ENCODE results near the gene TP53INP2.

The TP53INP2 gene

DNA sequence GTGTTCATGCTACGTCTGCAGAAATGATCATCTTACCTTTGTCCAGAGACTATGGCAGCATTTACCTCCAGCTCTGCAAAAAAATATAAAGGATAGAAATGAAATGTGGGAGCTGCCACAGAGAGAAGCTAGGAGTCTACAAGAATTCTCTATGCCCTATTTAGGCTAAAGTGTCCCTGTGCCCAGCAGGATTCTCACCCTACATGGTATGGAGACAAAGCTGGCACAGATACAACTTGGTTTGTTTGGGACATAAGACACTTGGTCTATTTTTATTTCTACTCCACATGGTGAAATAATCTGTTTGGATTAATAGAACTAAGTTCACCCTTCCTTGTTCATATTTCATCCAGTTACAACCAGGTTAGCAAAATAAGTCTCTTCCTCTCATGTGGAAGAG lies 28.4 kb downstream of the TP53INP2 start:
- no peak for DNase-seq

DNA sequence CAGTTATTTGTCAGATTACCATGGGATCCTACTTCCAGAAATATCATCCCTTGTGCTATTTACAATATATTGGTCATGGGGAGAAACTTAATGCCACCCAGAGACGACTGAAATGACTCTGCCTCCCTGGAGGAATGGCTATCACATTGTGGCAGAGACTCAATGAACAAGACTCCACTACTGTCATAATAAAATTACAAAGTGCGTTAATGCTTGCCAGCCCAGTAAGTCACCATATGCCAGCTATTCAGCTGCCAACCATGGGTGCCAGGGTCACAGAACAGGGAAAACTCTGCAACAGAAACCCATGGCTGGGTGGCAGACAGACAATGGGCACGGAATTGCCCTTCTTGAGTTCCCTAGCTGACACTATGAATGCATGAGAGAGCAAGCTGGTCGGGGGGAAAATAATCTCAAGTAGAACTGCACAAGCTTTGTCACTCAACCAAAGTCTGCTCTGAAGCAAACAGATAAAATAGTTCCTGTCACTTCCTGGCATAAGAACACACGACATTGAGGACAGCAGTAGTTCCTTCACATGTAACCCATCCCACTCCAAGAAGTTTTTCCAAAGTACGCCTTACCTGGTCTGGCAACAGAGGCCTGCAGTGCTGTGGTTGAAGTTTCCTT lies 32.1 kb downstream of the TP53INP2 start:
- no peak for DNase-seq

DNA sequence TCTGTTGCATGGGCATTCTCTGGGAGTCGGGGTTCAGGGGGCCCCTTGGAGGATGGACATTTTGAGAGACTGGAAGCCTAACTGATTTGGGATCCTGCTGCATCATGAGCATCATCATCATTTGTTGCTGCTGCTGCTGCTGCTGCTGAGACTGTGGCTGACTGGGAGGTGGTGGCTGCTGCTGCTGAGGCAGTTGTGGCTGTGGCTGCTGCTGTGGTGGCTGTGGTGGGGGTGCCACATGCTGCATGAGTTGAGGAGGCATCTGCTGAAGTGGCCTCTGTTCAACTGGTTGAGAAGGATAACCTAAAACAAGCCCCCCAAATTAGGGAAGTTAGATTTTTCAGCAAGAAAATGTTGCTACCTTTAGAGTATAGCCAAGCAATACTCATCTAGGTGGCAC lies 38.9 kb downstream of the TP53INP2 start:
- DNase-seq: no peak

DNA sequence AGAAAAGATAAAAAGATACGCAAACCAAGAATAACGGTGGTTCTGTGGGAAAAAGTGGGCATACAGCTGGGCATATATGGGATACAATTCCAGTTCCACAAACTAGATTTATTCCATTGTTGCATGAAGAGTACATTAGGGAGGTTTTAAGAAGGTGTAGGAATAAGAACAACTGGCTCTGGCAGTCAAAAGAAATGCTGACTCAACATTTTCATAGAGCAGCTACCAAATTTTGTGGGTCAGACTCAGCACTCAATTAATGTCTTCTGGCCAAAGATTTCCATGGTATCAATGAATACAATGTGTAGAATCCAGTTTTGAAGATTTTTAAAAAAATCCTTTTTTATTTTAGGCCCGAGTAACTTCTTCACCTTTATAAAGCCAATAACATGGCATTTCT lies 40.2 kb downstream of the TP53INP2 start:
- no peak for DNase-seq

DNA sequence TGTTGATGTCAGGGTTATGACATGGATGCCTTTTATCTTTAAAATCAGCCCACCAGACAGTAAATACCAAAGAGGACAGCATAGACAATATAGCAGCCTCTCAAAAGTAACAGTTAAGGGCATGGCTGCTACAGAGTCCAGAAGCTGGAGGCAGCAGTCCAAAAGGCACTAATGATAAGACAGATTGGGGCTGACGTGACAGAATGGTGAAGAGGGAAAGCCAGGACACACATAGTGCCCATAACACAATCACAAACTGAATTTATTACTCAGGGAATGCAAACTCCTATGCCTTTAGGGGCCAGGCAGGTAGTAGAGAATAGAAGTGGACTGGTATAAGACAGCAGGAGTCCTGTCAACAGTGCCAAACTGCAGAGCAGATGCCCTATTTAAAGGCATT lies 40.7 kb downstream of the TP53INP2 start:
- DNase-seq: no peak

DNA sequence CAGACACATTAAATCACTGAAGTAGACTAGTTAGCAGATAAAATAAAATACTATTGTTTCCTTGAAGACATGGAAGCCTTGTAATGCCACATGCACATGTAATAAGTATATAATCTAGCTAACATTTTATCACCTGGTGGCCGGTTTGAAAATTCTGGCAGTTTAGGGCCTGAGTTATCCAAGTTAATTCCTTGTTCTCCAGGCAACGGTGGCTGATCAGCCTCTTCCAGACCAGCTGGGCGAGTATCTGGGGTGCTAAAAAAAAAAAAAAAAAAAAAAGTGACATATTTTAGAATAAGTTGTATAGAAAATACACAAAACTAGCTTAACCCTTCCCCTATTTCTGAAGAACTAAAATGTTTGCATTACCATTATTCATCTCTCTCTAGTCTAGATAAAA lies 42.5 kb downstream of the TP53INP2 start:
- DNase-seq: no peak

DNA sequence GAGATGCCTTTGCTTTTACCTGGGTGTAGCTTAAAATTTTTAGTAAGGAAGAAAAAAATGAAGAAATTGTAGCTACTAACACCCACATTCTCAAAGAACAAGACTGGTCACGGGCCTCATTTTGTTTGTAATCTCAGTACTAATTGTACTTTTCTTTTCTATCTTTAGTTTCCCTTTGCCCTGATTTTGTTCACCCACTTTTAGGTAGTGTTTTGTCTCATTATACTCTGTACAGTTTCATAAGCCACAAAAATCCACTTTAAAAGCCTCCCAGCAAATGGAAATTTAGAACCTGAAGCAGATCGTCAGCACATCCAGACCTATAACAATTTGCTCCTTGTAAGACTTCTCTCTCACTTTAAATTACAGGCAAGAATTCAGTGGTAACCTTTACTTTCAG lies 43.3 kb downstream of the TP53INP2 start:
- DNase-seq: no peak

DNA sequence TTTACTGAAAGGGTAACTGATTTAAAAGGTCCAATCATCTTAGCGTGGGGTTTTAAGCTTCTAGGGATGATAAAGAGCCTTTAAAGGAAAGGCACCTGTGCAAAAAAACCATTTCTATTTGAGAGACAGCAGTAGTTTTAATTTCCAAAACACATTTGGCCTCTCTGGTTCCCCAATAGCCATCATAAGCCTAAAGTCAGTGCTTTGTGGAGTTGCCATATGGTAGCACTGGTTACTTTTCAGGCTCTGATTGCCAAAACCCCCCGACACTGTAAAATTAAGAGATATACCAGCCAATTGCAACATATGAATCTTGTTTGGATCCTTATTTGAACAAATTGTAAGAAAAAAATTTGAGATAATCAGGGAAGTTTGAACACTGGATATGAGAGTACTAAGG lies 44.6 kb downstream of the TP53INP2 start:
- DNase-seq: no peak

DNA sequence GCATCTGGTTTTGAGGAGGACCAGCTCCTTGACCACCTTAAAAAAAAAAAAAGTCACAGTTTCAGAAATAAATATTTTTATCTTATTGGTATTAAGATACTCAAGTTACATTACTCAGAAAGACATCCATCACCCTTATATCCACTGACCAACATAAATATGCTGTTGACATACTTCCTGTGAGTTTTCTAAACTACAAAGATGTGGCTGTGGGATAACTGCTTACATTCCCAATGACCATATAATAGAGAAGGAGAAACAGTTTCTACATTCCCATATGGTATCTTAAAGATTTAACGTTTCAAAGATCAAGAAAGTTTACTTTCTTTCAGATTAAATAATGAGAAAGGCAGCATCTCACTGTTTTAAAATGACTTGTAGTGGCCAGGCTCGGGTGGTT lies 46.3 kb downstream of the TP53INP2 start:
- DNase-seq: no peak

DNA sequence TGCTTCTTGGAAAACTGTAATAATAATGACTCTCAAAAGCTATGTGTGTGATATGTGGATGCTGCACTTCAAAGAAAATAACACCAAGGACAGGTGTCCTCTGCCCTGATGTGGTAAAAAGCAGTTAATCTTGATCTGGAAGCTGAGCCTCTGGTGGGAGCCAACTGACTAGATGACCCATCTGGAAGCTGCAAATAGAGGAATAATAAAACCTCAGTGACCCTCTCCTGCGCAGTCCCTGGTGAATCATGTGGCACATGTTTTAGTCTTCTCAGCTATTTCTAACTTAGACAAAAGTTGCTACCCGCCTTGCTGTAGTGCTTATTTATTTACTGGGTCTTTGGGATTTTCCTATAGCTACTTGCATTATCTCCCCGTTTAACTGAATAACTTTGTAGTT lies 47.3 kb downstream of the TP53INP2 start:
- DNase-seq: no peak

DNA sequence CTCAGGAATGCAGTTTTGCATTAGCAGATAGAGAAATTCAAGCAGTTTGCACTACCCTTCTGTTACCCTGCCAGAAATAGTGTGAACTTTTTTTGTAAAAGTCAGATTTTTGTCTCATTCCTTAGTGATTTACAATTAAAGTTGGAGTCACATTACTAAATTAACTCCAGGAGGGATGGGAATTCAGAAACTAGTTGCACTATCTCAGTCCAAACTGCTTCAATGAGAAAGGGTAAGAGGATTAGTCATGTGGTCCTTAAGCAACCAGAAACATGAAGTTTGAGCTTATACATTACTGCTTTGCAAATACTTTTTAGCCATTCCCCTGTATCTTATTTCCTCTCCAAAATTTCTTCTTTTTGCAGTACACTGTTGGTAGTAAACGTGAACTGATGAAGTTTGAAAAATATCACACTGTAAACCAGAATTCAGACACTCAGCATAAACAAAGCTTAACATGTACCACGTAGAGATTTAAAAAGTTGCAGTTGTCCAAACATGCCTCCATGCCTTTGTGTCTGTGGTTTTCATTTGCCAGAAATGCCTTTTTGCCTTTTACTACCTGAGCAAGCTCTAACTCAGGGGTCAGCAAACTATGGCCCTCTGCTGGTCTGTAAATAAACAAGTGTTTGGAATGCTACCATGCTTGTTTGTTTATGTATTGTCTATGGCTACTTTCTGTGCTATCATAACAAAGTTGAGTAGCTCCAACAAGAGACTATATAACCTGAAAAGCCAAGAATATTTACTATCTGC lies 49.7 kb downstream of the TP53INP2 start:
- DNase-seq: no peak

DNA sequence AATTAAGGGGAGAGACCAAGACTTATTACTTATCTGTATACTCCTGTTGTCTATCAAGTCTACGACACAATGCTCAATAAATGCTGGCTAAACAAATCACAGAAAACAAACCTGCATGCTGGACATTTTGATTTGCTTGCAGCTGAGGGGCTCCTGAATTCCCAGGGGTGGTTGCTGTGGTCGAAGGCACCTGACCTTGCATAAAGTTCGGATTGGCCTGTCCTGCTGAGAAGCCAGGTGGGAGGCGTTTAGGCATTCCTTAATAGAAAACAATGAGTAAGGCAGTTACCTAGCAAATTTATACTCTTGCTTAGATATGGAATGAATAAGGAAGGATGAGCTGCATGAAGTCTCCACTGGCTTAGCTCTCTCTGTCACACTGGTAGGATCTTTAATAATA lies 50.5 kb downstream of the TP53INP2 start:
- no peak for DNase-seq

DNA sequence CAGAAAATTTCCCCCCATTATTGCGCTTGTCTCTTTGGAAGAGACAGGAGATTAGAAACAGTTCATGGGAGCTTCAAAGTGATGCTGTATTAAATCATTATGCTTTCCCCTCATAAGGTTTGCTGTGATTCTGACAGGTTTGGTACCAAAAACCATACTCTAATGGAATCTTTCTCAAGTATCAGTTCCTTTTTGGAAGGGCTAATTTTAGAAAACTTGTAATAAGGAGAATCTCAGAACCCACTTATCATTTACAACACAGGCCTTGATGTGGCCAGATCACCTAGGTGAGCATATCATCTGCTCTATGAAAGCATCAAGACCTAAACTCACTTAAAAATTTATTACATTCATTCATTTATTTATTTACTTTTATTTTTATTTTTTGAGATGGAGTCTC lies 51.2 kb downstream of the TP53INP2 start:
- no peak for DNase-seq

DNA sequence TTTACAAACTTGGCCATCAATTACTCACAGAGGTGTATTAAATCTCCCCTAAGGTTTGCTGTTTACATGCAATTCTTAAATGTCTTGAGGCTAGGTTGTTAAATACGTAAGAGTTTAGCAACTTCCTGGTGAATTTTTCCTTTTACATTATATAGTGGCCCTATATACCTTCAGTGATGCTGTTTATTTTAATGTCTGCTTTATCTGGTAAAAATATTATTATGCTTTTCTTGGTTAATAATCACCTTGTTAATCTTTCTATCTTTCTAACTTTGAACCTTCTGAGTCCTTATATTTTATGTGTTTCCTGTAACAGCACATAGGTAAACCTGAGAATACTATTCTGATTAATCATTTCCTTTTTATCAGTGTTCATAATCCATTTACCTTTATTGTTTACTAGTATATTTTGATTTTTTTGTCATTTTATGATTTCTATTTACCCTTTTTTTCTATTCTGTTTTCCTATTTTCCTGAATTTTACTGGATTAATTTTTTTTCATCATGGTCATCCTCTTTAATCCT lies 57.9 kb downstream of the TP53INP2 start:
- no peak for DNase-seq
